Stomach (tissue), 9 donors: Measurements from ENCODE around the gene SCARF1. TPM values are rescaled to one million over a fixed set of nuclear protein-coding genes. Genes with fewer than 3 reads are reported as not detected.
"Not testable (repeated sequence)": the region's sequence is repeated elsewhere in the genome, so short reads cannot be mapped to it uniquely, and the experiment has no call there.

ENCODE experiments used
- DNase-seq, 2 donors: peaks; one replicate each; pipeline versions ENCODE4 v3.0.0 to v3.0.0-alpha.2; 2013 to 2019
- H3K27ac ChIP-seq, 5 donors: fragments of 200-600 bp in 4 of 5; sonication (generic) in 4 of 5; one replicate each; pipeline ENCODE4 v1.5.1; 2013 to 2019; ENCODE audit warnings: mild to moderate bottlenecking in 1 of 5, moderate library complexity in 1 of 5
- H3K27me3 ChIP-seq, 3 donors: fragments of 200-600 bp; sonication (generic); one replicate each; pipeline ENCODE4 v1.5.1; 2017 to 2019; ENCODE audit warnings: mixed run types in 1 of 3
- H3K36me3 ChIP-seq, 4 donors: fragments of 200-600 bp; sonication (generic); 1 replicate in 3 of 4; 2 replicates in 1 of 4; pipeline ENCODE4 v1.5.1; 2016 to 2019
- H3K4me1 ChIP-seq, 4 donors: fragments of 200-600 bp; sonication (generic); one replicate each; pipeline ENCODE4 v1.5.1; 2016 to 2019
- H3K4me3 ChIP-seq, 4 donors: fragments of 200-600 bp; sonication (generic) in 3 of 4; one replicate each; pipeline ENCODE4 v1.5.1; 2016 to 2019; ENCODE audit warnings: mild to moderate bottlenecking in 1 of 4
- H3K9me3 ChIP-seq, 4 donors: fragments of 200-600 bp; sonication (generic); one replicate each; pipeline ENCODE4 v1.5.1; 2016 to 2019
- EP300 ChIP-seq: sonication (generic); formaldehyde crosslinking; IDR thresholded peaks from one replicate; pipeline ENCODE4 v1.6.1; 2017; ENCODE audit warnings: antibody characterized with exemption
- POLR2A ChIP-seq, 4 donors: fragments of 450-650 bp; IDR thresholded peaks; one replicate each; pipeline ENCODE4 v1.6.1; 2016; ENCODE audit warnings: antibody characterized with exemption in 4 of 4, control low read depth in 2 of 4, mild to moderate bottlenecking in 1 of 4, moderate library complexity in 1 of 4
- POLR2AphosphoS5 ChIP-seq, 3 donors: sonication (generic); formaldehyde crosslinking; IDR thresholded peaks; one replicate each; pipeline ENCODE4 v1.6.1; 2016; ENCODE audit warnings: antibody characterized with exemption in 3 of 3
- WGBS, 5 donors: extraction: QIAGEN DNeasy Blood & Tissue Kit in 3 of 5; methylation state at CpG; one replicate each; pipeline versions ENCODE4 v1.1.5 to v1.1.7; 2013 to 2018; 5-methylcytosine and 5-hydroxymethylcytosine counted together
- intact Hi-C: fragments of 100-400 bp; cut with DNase I; formaldehyde crosslinking; loops from one replicate; pipeline ENCODE4 v1.15.1; 2023; ENCODE audit warnings: low total_unique reads
- polyA plus RNA-seq, 3 donors: library from polyadenylated mRNA; stranded (reverse); fragments of 200-250 nt; gene quantifications; one replicate each; pipeline ENCODE4 v1.2.3, GENCODE V29; 2013
- total RNA-seq, 5 donors: library from RNA; depleted of rRNA; stranded (reverse); fragments of >200 nt; gene quantifications; one replicate each; pipeline versions ENCODE4 v1.1.0 to v1.2.3, GENCODE V29; 2014 to 2016
- TF ChIP-seq, protein P1 (sequence below), 7 experiments: fragments of 450-650 bp in 4 of 7; fragments of 200-600 bp in 3 of 7; sonication (generic) in 3 of 7; IDR thresholded peaks; one replicate each; pipeline ENCODE4 v1.5.1; 2016 to 2019; ENCODE audit warnings: antibody characterized with exemption in 7 of 7, control low read depth in 2 of 7, mild to moderate bottlenecking in 1 of 7
- donor health status: healthy with polysubstance abuse.
- donor health status: Bipolar disorder and iron deficiency.
- donor health status: healthy.

SCARF1 gene
- total and polyA plus RNA-seq, 8 donors, result 1.4 to 119 (median 5.6) TPM

DNA sequence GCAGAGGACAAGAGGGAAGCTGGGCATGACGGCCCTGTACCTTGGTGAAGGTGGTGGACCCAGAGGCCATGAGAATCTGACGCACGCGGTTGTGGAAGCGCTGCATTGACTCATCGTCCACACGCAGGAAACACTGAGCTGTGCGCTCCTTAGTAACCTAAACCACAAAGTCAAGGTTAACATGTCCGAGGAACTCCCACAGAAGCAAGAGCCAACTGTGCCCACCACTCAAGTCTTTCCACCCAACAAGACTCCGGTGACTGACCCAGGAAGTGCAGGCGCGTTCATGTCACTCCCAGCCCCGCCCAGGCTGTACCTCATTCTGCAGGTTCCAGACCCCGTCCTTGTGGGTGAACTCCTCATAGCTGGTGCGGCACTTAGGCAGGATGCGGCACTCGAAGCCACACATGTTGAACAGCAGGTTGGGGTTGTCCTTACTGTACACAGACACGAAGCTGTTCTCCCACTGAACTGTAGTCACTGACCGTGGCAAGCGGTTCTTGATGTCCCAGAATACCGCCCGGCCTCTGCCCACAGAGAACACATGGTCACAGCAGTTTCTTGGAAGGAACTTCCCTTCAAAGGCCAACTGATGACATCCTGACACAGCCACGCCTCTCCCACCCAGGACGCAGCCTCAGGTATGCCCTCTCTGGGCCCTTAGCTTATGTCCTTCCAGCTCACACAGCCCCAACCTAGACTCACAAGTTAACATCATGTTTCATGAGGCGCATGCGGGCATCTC is 27.7 kb upstream of the SCARF1 start:
- intact Hi-C loops, result no loop called here
- 76 to 92% (median 87%) methylated on average over 26 of the region's 26 CpGs for WGBS, 5 donors
- peaks cover 96 to 100% (median 99%) of the 10 kb centered on the region in 4 donors for H3K36me3 ChIP-seq
- H3K27ac ChIP-seq, result no peak overlapping the region
- no peaks in the 10 kb centered on the region for H3K9me3 ChIP-seq
- H3K4me3 ChIP-seq, result no peak overlapping the region
- DNase-seq, result no peak
- TF ChIP-seq POLR2AphosphoS5 (IDR thresholded peaks at IDR 0.05), result no peak
- TF ChIP-seq, protein P1, sequence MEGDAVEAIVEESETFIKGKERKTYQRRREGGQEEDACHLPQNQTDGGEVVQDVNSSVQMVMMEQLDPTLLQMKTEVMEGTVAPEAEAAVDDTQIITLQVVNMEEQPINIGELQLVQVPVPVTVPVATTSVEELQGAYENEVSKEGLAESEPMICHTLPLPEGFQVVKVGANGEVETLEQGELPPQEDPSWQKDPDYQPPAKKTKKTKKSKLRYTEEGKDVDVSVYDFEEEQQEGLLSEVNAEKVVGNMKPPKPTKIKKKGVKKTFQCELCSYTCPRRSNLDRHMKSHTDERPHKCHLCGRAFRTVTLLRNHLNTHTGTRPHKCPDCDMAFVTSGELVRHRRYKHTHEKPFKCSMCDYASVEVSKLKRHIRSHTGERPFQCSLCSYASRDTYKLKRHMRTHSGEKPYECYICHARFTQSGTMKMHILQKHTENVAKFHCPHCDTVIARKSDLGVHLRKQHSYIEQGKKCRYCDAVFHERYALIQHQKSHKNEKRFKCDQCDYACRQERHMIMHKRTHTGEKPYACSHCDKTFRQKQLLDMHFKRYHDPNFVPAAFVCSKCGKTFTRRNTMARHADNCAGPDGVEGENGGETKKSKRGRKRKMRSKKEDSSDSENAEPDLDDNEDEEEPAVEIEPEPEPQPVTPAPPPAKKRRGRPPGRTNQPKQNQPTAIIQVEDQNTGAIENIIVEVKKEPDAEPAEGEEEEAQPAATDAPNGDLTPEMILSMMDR (IDR thresholded peaks at IDR 0.05), result no peak
- no peak for TF ChIP-seq POLR2A (IDR thresholded peaks at IDR 0.05)
- TF ChIP-seq EP300, result no peak
- H3K4me1 ChIP-seq, result peaks cover 0 to 23% (median 13%) of the 10 kb centered on the region in 4 donors
- no peaks in the 10 kb centered on the region for H3K27me3 ChIP-seq

DNA sequence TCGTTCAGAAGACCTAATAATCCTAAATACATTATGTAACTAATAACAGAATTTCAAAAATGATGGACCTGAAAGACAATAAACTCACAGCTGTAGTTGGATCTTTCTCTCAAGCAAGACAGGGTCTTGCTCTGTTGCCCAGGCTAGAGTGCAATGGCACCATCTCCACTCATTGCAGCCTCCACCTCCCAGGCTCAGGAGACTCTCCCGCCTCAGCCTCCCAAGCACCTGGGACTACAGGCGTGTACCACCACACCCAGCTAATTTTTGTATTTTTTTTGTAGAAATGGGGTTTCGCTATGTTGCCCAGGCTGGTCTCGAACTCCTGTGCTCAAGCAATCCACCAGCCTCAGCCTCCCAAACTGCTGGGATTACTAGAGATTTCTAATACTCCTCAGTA is 18.4 kb upstream of the SCARF1 start:
- DNase-seq, H3K9me3 ChIP-seq, H3K27me3 ChIP-seq, H3K27ac ChIP-seq, intact Hi-C loops, H3K4me3 ChIP-seq: not testable (repeated sequence)
- 86 to 95% (median 89%) methylated on average over 5 of the region's 5 CpGs for WGBS, 5 donors
- H3K4me1 ChIP-seq, result peaks cover 0 to 21% (median 12%) of the 10 kb centered on the region in 4 donors
- H3K36me3 ChIP-seq, result peaks cover 71 to 100% (median 99%) of the 10 kb centered on the region in 4 donors

DNA sequence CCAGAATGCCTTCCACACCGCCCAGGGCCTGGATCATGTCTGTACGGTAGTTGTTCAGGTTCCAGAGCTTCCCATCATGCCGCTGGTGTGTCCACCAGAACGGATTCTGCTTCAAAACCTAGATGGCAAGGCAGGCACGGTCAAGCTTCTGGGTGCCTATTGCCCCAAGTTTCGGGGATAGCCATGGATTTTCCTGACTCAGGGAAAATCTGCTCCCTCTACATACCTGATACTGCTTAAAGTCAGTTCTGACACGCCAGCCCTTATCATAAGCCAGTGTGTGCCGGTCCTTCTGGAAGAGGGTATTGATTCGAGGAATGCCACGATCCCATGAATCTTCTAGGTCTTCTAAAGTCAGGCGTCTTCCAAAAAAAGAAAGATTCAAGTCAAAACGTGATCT is 15.5 kb upstream of the SCARF1 start:
- Histone ChIP-seq H3K9me3 (no peaks in the 10 kb centered on the region), H3K4me3 (no peak overlapping the region), H3K27ac (no peak overlapping the region), H3K36me3 (peaks cover 86 to 100% (median 100%) of the 10 kb centered on the region in 4 donors), H3K4me1 (no peaks in the 10 kb centered on the region), H3K27me3 (no peaks in the 10 kb centered on the region)
- intact Hi-C loops, result no loop called here
- DNase-seq, result no peak
- WGBS, 5 donors, result 93 to 94% (median 93%) methylated on average over 8 to 12 of the region's 12 CpGs
- TF ChIP-seq POLR2AphosphoS5 (IDR thresholded peaks at IDR 0.05), result no peak
- TF ChIP-seq EP300, result no peak

DNA sequence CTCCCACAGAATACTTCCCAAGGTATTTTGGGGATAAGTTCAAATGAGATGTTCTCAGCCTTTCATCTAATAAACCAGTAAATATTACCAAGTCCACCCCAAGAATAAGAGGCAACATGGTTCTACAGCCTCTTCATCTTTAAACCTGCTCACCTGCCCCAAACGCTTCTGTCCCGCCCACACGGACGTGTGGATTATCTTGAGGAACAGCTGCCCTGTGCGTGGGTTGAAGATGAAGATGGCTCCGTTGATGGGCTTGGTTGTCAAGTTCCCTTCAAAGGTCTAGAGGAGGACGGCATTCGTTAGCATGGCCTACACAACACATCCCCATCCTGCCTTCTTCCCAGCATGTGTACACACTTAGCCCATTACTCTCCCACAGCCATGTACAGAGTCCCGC is 12.6 kb upstream of the SCARF1 start:
- Histone ChIP-seq H3K36me3 (peaks cover 97 to 100% (median 100%) of the 10 kb centered on the region in 4 donors), H3K4me1 (no peaks in the 10 kb centered on the region), H3K27me3 (no peaks in the 10 kb centered on the region), H3K9me3 (no peaks in the 10 kb centered on the region), H3K27ac (no peak overlapping the region), H3K4me3 (no peak overlapping the region)
- WGBS, 5 donors, result 86 to 97% (median 89%) methylated on average over 9 of the region's 9 CpGs
- TF ChIP-seq POLR2A (IDR thresholded peaks at IDR 0.05), result no peak
- TF ChIP-seq POLR2AphosphoS5 (IDR thresholded peaks at IDR 0.05), result no peak
- TF ChIP-seq, protein P1 (IDR thresholded peaks at IDR 0.05), result no peak
- no peak for TF ChIP-seq EP300
- DNase-seq, result no peak
- intact Hi-C loops, result no loop called here

DNA sequence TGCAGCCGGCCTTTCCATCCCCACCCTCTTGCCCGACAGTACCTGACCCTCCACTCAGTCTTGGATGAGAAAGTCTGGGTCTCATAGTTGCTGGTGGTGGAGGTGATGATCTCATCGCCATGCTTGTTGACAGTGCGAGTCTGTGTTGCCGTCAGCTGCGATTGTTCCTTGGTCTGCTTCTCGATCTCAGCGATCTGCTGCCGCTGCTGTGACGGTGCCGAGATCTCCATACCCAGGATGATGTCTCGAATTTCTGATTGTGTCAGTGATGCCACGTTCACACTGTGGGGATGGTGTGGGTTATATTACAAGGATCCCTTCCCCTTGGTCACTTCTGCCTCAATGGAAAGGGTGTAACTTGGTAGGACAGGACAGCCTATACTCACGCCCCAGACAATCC is 8.2 kb upstream of the SCARF1 start:
- Histone ChIP-seq H3K27me3 (no peaks in the 10 kb centered on the region), H3K36me3 (peaks cover 80 to 85% (median 84%) of the 10 kb centered on the region in 4 donors), H3K27ac (no peak overlapping the region), H3K4me1 (peaks cover 21 to 28% (median 23%) of the 10 kb centered on the region in 4 donors), H3K9me3 (no peaks in the 10 kb centered on the region), H3K4me3 (no peak overlapping the region)
- TF ChIP-seq, protein P1 (IDR thresholded peaks at IDR 0.05), result no peak
- no peak for TF ChIP-seq POLR2AphosphoS5 (IDR thresholded peaks at IDR 0.05)
- DNase-seq, result no peak
- intact Hi-C loops, result no loop called here
- WGBS, 5 donors, result 91 to 94% (median 93%) methylated on average over 14 of the region's 14 CpGs

DNA sequence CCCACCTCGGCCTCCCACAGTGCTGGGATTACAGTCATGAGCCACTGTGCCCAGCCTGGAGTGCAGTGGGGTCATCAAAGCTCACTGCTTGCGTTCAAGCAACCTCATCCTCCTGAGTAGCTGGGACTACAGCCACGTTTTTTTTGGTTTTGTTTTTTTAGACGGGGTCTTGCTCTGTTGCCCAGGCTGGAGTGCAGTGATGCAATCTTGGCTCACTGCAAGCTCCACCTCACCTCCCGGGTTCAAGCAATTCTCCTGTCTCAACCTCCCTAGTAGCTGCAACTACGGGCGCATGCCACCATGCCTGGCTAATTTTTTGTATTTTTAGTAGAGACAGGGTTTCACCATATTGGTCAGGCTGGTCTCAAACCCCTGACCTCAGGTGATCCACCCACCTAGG is 7.3 kb upstream of the SCARF1 start:
- Histone ChIP-seq H3K4me1 (peaks cover 31 to 38% (median 32%) of the 10 kb centered on the region in 4 donors), H3K36me3 (peaks cover 71 to 76% (median 75%) of the 10 kb centered on the region in 4 donors)
- WGBS, 5 donors, result 88 to 91% (median 89%) methylated on average over 7 of the region's 7 CpGs
- DNase-seq, intact Hi-C loops, H3K27ac ChIP-seq, H3K9me3 ChIP-seq, H3K4me3 ChIP-seq, H3K27me3 ChIP-seq: not testable (repeated sequence)
